Prostate gland (tissue), 2 donors: ENCODE results near the gene C1QL2. TPM values are rescaled to one million over a fixed set of nuclear protein-coding genes. Genes with fewer than 3 reads are reported as not detected.

Source experiments
- DNase-seq: peaks from one replicate; pipeline ENCODE4 v3.0.0-alpha.2; 2019; ENCODE audit warnings: low spot score
- H3K27ac ChIP-seq, 2 donors: fragments of 200-600 bp; sonication (generic); 2 replicates each; pipeline ENCODE4 v1.5.1; 2017 to 2019
- H3K27me3 ChIP-seq: fragments of 200-600 bp; sonication (generic); replicated peaks from 2 replicates; pipeline ENCODE4 v1.5.1; 2019; ENCODE audit not compliant: insufficient read depth
- H3K36me3 ChIP-seq, 2 donors: fragments of 200-600 bp; sonication (generic); 1 replicate in 1 of 2; 2 replicates in 1 of 2; pipeline versions ENCODE4 v1.5.1 to v1.8.1; 2017 to 2019
- H3K4me1 ChIP-seq: fragments of 200-600 bp; sonication (generic); replicated peaks from 2 replicates; pipeline ENCODE4 v1.5.1; 2019
- H3K4me3 ChIP-seq, 2 donors: fragments of 200-600 bp; sonication (generic); 2 replicates each; pipeline ENCODE4 v1.5.1; 2017 to 2019
- H3K9me3 ChIP-seq: fragments of 200-600 bp; sonication (generic); 2 replicates; pipeline ENCODE4 v1.5.1; 2017
- POLR2A ChIP-seq: fragments of 450-650 bp; IDR thresholded peaks from one replicate; pipeline ENCODE4 v1.6.1; 2016; ENCODE audit warnings: antibody characterized with exemption, mild to moderate bottlenecking
- POLR2AphosphoS5 ChIP-seq: sonication (generic); formaldehyde crosslinking; IDR thresholded peaks from one replicate; pipeline ENCODE4 v1.6.1; 2017; ENCODE audit warnings: antibody characterized with exemption
- WGBS: methylation state at CpG from one replicate; pipeline ENCODE4 v1.1.5; 2018; 5-methylcytosine and 5-hydroxymethylcytosine counted together
- intact Hi-C: fragments of 100-400 bp; cut with DNase I; formaldehyde crosslinking; loops from one replicate; pipeline ENCODE4 v1.14.2; 2022
- total RNA-seq, 2 donors: library from RNA; depleted of rRNA; stranded (reverse); fragments of >200 nt; gene quantifications; one replicate each; pipeline ENCODE4 v1.1.0, GENCODE V29; 2016
- TF ChIP-seq, protein P1 (sequence below), 4 experiments: fragments of 200-600 bp in 2 of 4; fragments of 450-650 bp in 2 of 4; sonication (generic) in 2 of 4; IDR thresholded peaks; 1 replicate in 3 of 4; 2 replicates in 1 of 4; pipeline ENCODE4 v1.5.1; 2016 to 2019; ENCODE audit warnings: antibody characterized with exemption in 4 of 4, mild to moderate bottlenecking in 2 of 4, moderate library complexity in 2 of 4

Gene C1QL2
- total RNA-seq, 2 donors from 2014 or later, result 0.23 to 1.4 TPM

- 94% methylated on average over 1 of the region's 1 CpG for WGBS
- H3K4me1 ChIP-seq, result no peaks in the 10 kb centered on the region
- no peak for DNase-seq
- TF ChIP-seq POLR2A (no peak), POLR2AphosphoS5 (no peak)
- TF ChIP-seq, protein P1, sequence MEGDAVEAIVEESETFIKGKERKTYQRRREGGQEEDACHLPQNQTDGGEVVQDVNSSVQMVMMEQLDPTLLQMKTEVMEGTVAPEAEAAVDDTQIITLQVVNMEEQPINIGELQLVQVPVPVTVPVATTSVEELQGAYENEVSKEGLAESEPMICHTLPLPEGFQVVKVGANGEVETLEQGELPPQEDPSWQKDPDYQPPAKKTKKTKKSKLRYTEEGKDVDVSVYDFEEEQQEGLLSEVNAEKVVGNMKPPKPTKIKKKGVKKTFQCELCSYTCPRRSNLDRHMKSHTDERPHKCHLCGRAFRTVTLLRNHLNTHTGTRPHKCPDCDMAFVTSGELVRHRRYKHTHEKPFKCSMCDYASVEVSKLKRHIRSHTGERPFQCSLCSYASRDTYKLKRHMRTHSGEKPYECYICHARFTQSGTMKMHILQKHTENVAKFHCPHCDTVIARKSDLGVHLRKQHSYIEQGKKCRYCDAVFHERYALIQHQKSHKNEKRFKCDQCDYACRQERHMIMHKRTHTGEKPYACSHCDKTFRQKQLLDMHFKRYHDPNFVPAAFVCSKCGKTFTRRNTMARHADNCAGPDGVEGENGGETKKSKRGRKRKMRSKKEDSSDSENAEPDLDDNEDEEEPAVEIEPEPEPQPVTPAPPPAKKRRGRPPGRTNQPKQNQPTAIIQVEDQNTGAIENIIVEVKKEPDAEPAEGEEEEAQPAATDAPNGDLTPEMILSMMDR (IDR thresholded peaks at IDR 0.05), result no peak
- H3K36me3 ChIP-seq, result no peaks in the 10 kb centered on the region
- intact Hi-C loops, result no loop called here
- H3K4me3 ChIP-seq, result no peak overlapping the region
- no peaks in the 10 kb centered on the region for H3K9me3 ChIP-seq
- H3K27ac ChIP-seq, result no peak overlapping the region
- no peaks in the 10 kb centered on the region for H3K27me3 ChIP-seq
Measured at GRCh38 chr2:119202610-119203310, 44.2 kb upstream of the C1QL2 start.

DNA sequence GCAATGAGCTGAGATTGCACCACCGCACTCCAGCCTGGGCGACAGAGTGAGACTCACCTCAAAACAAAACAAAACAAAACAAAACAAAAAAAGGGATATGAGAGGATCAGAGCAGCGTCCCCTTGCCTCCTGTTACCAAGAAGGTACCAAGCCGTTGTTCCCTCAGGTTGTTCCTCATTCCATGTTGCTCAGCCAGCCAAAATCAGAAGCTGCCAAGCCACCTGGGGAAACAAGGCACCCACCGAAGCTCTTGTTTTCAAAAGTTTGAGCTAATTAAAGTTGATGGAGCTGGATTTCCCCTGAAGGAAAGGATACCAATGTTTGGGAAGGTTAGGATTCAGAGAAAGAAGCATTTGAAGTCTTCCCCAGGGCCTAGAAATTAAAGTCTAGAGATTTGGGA lies 43.3 kb upstream of the C1QL2 start:
- intact Hi-C loops, result no loop called here
- no peak for DNase-seq
- H3K9me3 ChIP-seq, result no peaks in the 10 kb centered on the region
- no peaks in the 10 kb centered on the region for H3K36me3 ChIP-seq
- TF ChIP-seq POLR2A (no peak), POLR2AphosphoS5 (no peak)
- TF ChIP-seq, protein P1 (IDR thresholded peaks at IDR 0.05), result no peak
- no peaks in the 10 kb centered on the region for H3K4me1 ChIP-seq
- no peak overlapping the region for H3K4me3 ChIP-seq
- no peak overlapping the region for H3K27ac ChIP-seq
- 50% methylated on average over 5 of the region's 5 CpGs for WGBS
- H3K27me3 ChIP-seq, result no peaks in the 10 kb centered on the region

DNA sequence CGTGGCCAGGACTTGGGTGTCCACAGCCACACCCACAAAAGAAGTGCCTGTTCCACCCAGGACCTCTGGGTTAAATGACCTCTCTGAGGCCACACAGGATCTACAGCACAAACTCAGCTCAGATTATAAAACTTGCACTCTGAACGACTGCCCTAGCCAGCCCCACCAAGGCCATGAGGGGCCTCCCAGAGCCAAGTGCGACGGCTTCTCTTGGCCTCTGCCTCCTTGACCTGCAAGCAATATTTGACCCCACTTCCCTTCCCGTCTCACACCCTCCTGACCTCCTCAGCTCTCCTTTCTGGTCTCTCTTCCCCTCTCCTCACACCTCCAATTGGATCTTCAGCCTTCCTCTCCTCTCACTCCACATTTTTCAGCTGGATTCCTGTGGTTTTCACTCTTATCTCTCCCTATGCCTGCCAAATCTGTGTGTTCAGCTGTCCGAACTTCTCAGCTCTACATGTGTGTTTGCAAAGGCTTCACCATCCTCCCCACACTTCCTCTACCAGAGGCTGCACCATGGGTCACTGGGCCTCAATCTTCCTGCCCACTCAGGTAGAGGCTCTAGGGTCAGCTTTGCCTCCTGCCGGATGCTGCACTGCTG lies 39.8 kb upstream of the C1QL2 start:
- H3K4me3 ChIP-seq, result no peak overlapping the region
- H3K27me3 ChIP-seq, result no peaks in the 10 kb centered on the region
- H3K4me1 ChIP-seq, result no peaks in the 10 kb centered on the region
- no peak overlapping the region for H3K27ac ChIP-seq
- DNase-seq, result no peak
- 81% methylated on average over 7 of the region's 7 CpGs for WGBS
- H3K9me3 ChIP-seq, result no peaks in the 10 kb centered on the region
- H3K36me3 ChIP-seq, result no peaks in the 10 kb centered on the region
- intact Hi-C loops, result no loop called here
- TF ChIP-seq POLR2A, result no peak

DNA sequence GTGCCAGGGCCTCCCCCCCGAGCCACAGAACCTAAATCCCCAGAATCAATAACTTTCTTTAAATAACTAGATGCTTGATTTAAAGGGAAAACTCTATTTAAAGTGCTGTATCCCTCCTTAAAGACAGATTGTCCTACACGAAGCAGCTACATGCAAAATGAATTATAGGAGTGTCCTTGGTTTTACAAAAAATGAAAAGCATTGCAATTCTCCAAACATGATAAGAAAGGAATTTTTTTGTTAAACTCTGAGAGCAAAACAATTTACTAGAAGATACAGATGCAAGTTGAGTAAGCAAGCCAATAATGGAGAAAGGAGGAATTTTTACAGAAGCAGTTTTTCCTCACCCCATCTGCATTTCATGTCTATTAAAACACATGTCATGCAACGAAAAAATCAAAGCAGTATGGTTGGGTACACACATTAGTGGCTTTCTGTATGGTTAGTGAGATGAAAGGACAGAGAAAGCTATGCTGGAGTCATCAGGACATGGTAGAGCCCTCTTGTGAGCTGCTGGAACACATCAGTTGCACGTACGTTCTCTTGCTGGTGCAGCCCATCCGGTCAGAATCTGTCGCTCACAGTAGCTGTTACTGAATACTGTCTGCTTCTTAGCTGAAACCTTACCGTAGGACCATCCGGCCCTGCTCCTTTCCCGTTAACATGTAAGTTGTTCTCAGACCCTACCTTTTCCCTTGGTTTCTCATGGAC lies 39.1 kb upstream of the C1QL2 start:
- Histone ChIP-seq H3K36me3 (no peaks in the 10 kb centered on the region), H3K4me1 (no peaks in the 10 kb centered on the region), H3K9me3 (no peaks in the 10 kb centered on the region), H3K4me3 (no peak overlapping the region), H3K27ac (no peak overlapping the region), H3K27me3 (no peaks in the 10 kb centered on the region)
- WGBS, result 69% methylated on average over 10 of the region's 10 CpGs
- no peak for DNase-seq
- intact Hi-C loops, result no loop called here
- TF ChIP-seq POLR2AphosphoS5 (no peak), POLR2A (no peak)
- TF ChIP-seq, protein P1 (IDR thresholded peaks at IDR 0.05), result no peak

GRCh38 chr2:119197126-119197405 lies 38.5 kb upstream of the C1QL2 start:
- no peak for DNase-seq
- no peaks in the 10 kb centered on the region for H3K36me3 ChIP-seq
- intact Hi-C loops, result no loop called here
- H3K9me3 ChIP-seq, result no peaks in the 10 kb centered on the region
- H3K4me3 ChIP-seq, result no peak overlapping the region
- TF ChIP-seq POLR2AphosphoS5 (no peak), POLR2A (no peak)
- TF ChIP-seq, protein P1 (IDR thresholded peaks at IDR 0.05), result no peak
- H3K27me3 ChIP-seq, result no peaks in the 10 kb centered on the region
- no peaks in the 10 kb centered on the region for H3K4me1 ChIP-seq
- H3K27ac ChIP-seq, result no peak overlapping the region
